HG03520 (cell line): Measurements from ENCODE around the gene BEND4.

Source experiments
- ATAC-seq: cut with Tn5 transposase; IDR thresholded peaks from one replicate; pipeline ENCODE4 v1.9.1; 2021; ENCODE audit warnings: mild to moderate bottlenecking, moderate library complexity; ENCODE audit not compliant: unreplicated experiment

Gene BEND4

DNA sequence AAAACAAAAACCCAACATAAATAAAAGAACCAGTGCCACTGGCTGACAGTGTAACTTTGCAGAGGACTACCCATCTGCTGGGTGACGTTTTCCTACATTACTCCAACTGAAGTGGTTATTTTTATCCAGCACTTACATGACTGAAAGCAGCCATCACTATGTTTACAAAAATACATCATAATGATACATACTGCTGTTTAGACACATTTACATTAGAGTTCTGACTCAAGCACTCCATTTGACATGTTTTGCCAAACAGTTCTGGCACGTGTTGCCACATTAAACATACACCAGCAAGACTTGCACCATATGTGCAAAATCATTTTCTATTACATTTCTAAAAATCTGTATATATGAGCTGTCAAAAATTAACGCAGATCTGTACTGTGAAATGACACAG lies 39.6 kb downstream of the BEND4 start:
- ATAC-seq = no peak

DNA sequence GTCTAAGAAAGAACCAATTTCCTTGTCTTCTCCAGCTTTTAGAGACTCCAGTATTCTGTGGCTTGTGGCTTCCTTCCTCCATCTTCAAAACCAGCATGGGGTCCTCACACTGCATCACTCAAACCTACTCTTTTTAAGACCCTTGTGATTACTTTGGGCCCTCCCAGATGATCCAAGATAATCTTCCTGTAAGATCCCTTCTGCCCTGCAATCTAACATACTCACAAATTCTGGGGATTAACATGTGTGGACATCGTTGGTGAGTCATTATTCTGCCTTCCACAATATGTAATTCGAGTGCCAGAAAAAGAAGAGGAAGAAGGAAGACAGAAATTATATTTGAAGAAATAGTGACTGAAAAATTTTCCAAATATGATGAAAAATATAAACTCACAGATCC lies 47.9 kb downstream of the BEND4 start:
- ATAC-seq = no peak

DNA sequence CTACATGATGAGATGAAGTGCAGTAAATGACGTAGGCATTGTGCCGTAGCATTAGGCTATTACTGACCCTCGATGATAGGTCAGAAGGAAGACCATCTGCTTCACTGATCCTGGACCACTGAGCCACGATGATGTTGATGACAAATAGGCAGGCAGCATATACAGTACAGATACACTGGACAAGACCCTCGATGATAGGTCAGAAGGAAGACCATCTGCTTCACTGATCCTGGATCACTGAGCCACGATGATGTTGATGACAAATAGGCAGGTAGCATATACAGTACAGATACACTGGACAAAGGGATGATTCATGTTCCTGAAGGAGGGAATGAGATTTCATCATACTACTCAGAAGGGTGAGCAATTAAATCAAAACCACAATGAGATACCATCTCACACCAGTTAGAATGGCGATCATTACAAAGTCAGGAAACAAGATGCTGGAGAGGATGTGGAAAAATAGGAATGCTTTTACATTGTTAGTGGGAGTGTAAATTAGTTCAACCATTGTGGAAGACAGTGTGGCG lies 50.9 kb downstream of the BEND4 start:
- no peak for ATAC-seq

DNA sequence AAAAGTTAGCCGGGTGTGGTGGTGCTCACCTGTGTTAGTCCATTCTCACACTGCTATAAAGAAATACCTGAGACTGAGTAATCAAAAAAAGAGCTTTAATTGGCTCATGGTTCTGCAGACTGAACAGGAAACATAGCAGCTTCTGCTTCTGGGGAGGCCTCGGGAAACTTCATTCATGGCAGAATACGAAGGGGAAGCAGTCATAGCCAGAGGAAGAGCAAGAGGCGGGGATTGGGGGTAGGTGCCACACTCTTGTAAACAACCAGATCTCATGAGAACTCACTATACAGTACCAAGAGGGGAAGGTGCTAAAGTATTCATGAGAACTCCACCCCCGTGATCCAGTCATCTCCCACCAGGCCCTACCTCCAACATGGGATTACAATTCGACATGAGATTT lies 64.1 kb downstream of the BEND4 start:
- ATAC-seq = no peak

DNA sequence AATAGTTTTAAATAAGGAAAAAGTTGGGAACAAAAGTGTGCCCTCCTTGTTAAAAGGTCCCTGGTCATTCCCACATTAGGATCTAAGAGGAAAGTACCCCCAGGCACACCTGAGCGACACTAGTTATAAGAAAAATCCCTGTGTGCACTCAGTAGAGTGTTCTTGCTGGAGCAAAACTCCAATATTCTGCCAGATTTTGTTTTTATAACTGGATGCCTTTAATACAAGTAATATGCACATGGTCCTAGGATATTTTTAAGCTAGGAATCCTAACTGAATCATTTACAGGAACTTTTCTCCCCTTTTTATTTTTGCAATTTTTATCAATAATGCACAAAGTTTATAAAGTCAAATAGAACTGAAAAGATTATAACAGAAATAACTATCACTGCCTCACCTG lies 68.6 kb downstream of the BEND4 start:
- ATAC-seq = no peak

DNA sequence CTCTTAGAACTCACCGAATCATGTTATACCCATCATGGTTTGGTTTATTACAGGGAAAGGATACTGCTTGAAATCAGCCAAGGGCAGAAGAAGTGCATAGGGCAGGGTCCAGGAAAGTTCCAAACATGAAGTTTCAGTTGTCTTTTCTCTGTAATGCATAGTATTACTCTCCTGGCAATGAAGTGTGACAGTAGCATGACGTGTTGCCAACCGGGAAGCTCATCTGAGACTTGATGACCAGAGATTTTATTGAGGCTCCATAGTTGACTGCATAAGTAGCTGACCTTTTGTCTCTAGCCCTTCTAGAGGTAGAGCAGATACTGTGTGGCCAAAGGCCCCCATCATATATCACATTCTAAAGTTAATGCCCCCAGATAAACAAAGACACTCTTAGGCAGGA lies 72.1 kb downstream of the BEND4 start:
- no peak for ATAC-seq

DNA sequence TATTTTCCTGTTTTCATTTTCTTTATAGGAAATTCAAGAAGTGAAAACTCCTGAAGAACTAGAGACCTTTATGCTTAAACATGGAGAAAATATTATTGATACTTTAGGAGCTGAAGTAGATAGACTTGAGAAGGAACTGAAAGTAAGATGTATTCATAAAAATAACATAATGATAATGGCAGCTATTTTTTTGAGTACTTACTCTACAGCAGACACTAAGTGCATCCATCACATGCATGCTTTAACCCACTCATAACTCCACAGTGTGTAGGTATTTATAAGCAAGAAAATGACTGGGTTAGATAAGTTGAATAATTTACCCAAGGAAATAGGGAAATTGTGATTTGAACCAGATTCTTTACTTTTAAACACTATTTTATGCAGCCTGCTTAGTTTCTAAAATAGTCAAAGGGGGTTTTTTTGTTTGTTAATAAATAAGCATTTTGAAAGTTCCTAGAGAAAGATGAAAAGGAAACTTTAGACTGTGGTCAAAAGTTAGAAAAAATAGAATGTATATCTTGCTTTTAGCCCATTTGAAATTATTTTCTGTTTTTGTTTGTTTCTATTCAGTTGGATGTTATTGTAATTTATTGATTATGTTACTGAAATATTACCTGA lies 74.2 kb downstream of the BEND4 start:
- ATAC-seq = peak; percentile 96

DNA sequence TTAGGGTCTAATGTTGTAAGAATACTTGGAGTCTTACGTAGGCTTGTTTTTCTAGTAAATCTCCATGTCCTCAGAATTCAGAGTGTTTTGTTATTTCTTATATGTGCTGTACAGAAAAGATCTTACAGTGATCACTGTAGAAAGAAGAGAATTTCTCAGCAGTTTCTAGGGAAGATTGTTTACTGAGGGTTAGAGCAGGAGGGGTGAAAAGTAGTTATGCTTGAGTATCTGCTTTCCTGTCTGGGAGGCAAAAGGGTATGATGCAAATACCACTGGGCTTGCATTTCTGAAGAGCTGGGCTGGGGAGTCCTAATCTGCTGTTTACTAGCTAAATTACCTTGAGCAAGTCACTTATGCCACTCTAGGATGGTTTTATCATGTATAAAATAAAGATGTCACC lies 78.2 kb downstream of the BEND4 start:
- no peak for ATAC-seq

DNA sequence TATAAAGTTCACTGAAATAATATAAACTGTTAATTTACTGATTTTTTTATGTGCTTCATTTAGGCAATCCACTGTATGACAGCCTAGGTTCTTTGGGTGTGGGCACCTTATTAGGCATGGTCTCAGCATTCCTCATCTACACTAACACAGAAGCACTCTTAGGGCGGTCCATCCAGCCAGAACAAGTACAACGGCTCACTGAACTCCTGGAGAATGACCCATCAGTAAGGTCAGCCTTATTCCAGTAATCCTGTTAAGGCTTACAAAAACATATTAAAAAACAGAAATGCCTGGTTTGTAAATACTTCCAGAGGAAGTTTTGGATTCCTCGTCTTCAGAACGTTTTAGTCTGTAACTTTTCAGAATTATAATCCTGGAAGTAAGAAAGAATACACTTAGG lies 82.0 kb downstream of the BEND4 start:
- no peak for ATAC-seq

DNA sequence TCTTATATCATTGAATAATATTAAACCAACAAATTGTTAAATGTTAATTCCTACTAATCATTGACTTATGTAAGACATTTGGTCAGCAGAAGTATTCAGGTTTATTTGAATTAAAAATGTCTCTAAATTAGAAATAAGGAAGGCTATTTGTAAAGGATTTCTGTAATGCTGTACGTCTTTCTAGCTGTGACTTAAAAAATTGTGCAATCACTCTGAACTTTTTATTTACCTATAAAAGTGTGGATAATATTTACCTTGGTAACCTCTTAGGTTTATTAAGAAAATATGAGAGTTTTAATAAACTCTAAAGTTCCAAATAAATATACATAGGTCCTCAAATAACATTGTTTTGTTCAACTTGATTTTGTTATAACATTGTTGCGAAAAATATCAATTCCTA lies 85.2 kb downstream of the BEND4 start:
- no peak for ATAC-seq

DNA sequence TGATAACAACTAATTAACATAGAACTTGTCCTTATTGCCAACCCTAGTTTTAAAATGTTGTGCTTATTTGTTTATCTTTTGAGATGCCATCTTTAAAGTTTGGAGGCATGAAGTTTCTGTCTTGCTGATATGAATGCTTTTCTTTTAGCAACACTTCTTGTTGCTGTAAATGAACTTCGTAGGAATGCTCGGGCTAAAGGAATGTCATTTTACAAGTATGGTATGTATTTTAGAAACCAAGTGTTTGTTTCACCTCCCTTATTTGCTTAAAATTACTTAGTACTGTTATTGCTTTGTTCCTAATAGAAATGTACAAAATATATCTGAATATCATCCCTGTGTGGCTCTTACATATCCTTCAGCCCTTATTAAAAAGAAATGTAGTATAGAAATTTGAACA lies 86.1 kb downstream of the BEND4 start:
- no peak for ATAC-seq
